Activated CD4-positive, alpha-beta T cell treated with anti-CD3 and anti-CD28 coated beads, Interleukin-10, Interleukin-2, amounts not matched to agents 100 ng/mL and 50 ng/mL, durations not matched to agents 16 hours and 8 hours (primary cell): ENCODE results near the gene GSTP1.

Experiments
- DNase-seq: peaks from one replicate; pipeline ENCODE4 v3.0.0-alpha.2; 2020

The GSTP1 gene

DNA sequence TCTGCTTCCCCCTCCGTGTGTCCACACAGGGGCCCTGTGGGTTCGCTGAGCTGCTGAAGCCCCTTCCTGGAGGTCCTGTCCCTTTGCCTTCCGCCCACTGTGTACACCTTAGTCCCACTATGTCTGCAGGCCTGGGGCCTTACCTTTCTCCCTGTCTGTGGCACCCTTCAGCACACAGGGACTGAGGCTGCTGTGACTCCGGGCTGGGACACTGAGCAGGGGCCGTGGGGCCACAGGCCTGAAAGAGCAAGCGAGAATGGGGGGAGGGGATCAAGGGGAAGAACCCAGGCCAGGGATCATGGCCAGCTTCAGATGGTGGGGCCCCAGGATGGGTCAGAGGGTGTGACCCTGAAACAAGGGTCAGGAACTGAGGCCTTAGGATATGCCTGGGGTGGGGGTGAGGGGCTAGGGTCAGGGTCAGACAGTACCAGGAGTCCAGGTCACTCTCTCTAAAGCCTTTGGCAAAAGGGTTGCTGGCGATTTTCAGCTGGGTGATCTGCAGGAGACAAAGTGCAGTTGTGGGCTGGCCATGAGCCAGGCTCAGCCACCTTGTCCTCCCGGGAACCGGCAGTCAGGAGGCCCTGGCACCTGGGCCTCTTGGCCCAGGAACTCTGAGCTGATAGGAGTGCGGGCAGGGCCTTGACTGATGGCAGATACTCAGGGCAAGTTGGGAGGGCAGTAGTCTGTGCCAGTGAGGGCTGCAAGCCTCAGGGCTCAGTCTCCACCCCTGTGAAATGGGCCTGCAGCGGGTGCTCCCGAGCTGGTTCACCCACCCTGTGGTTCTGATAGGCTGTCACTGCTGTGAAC lies 48.8 kb downstream of the GSTP1 start:
- DNase-seq, result no peak

DNA sequence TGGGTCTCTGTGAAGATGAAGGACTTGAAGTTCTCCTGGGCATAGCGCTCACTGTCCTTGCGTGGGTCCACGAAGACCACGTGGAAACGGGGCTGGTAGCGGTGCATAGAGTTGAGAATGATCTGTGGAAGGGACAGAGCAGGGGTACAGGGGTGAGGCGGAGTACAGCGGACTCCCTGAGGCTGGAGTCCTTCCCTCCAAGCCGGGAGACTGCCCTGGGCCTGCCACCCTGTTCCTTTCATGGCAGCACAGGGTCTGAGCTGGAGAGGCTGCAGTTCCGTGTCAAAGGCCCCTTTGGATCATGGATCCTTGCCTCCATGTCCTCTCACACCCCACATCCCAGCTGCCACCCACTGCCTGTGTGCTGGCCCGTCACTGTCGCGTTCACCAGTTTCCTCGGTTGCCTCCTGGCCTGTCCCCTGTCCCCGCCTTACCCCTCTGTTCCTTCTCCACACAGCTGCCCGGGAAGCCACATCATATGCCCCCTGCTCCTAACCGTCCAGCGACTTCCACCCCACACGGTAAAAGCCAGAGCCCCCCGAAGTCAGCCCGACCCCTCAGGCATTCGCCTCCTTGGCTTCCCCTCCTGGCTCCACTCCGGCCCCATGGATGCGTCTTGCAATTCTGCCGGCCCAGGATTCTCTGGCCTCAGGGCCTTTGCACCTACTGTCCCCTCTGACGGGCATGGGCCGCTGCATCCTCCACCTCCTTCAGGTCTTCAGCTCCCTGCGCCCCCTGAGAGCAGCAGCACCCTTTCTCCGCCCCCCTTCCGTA lies 49.6 kb downstream of the GSTP1 start:
- no peak for DNase-seq

DNA sequence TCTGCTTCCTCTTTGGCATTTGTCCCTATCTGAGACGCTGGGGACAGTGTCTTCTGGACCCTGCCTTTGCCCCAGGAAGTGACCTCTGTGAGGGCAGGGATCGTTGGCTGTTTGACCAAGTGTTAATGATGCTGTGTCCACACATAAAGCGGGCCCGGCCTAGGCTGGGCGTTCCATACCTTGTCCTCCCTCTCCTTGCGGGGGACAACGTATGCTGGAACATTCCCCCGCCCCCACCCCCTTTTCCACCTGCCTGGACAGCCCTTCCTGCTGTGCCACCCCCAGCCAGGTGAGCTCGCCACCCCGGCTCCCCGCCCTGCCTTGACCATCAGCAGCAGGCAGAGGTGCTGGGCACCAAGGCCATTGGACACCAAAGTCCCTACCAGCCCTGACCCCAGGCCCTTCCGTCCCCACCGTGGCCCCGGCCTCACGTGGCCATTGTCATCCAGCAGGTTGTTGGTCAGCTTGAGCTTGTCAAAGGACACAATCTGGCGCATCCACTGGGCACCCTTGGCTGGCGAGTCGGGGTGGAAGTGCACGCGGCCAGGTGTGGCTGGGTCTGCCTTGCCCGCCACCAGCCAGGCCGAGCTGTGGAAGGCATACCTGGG lies 50.2 kb downstream of the GSTP1 start:
- no peak for DNase-seq

DNA sequence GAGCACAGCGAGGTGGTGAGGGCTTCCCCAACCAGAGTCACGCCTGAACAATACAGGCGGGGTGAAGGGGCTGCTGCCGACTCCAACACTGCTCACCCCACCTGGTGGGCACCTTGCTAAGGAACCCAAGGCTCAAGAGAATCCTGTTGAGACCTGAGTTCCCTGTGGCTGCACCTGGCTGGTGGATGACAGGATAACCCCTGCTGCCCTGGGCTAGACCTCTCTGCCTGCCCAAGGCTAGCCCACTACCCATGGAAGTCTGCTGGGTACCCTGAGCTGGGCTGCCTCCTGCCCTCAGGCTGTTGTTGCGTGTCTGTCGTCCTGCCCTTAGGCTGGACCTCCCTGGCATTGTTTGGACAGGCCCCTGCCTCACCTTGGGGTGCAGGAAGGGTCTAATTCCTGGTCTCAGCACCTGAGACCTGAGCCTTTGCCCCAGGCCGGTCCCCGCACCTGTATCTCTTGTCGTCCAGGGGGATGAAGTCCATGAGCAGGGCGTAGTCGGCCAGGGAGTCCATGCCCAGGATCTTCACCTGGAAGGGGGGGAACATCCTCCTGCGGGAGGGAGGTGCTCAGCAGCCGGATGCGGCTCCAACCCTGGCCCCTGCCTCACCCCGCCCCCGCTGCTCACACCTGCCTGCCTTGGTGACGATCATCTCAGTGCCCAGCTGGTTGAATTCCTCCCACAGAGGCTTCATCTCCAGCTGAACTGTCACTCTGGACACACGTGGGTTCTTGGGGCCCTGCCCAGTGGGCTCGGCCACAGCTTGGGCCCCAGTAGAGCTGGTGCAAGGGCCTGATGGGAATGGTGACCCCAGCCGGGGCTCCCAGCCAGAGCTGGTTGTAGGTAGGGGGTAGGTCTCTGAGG lies 51.0 kb downstream of the GSTP1 start:
- no peak for DNase-seq

DNA sequence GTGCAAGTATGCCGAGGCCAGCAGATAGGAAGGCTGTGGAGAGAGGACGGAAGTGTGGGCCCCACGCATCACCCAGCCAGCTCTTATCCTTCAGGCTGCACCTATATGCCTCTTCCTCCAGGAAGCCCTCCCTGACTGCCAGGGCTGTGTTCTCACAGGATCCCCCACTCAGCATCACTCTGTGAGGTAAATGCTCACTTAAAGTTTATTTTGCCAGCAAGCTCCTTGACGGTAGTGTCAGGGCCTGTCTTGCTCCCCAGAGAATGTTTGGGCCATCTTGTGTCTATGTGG lies 51.6 kb downstream of the GSTP1 start:
- no peak for DNase-seq
